ENCODE results near the gene TNPO1. TPM values are rescaled to one million over a fixed set of nuclear protein-coding genes. Genes with fewer than 3 reads are reported as not detected.
A peak's percentile ranks its signal among the peaks of the same experiment; 100 is the strongest.

Gene TNPO1
- total RNA-seq, 1 experiment from 2014 or later, result 185 TPM

DNA sequence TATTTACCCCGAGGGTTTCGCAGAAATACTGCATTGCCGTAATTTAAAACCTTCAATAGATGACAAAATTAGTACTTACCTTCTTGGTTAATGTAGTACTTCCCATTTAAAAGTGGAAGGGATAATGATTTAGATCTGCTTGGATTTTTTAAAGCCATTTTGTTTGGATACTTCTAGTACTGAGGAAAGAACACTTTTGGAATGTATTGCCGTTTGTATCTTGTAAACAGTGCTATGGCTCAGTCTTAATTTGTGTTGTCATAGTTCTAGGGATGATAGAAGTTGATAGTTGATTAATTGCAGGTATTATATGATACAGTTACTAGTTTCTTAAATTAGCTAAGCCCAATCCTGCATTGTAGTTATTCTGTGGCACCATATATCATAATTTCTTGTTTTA is 33.1 kb downstream of the TNPO1 start:
- ChIA-PET POLR2A (ENCODE audit: unreplicated experiment) (interaction anchor here (0.7 to 0.8 kb wide), 2 partner anchors 321 to 559 kb away, joined by 3 to 4 read pairs; no protein-coding TSS in a partner anchor), CTCF (no interaction called here)
- H3K27ac ChIP-seq, result peak overlapping the region; percentile 13
- peaks cover 56% of the 10 kb centered on the region for H4K20me1 ChIP-seq (ENCODE audit: insufficient read depth)
- H3K36me3 ChIP-seq (ENCODE audit: low read depth), result peaks cover 53% of the 10 kb centered on the region
- no peaks in the 10 kb centered on the region for H3K27me3 ChIP-seq (ENCODE audit: insufficient read depth, low read depth)
- H2AFZ ChIP-seq, result no peak overlapping the region
- BruUV-seq (replicated peaks), result TSS peak; percentile 23
- peaks cover 64% of the 10 kb centered on the region for H3K4me1 ChIP-seq (replicated peaks; ENCODE audit: insufficient read depth)
- TF ChIP-seq, protein P1, sequence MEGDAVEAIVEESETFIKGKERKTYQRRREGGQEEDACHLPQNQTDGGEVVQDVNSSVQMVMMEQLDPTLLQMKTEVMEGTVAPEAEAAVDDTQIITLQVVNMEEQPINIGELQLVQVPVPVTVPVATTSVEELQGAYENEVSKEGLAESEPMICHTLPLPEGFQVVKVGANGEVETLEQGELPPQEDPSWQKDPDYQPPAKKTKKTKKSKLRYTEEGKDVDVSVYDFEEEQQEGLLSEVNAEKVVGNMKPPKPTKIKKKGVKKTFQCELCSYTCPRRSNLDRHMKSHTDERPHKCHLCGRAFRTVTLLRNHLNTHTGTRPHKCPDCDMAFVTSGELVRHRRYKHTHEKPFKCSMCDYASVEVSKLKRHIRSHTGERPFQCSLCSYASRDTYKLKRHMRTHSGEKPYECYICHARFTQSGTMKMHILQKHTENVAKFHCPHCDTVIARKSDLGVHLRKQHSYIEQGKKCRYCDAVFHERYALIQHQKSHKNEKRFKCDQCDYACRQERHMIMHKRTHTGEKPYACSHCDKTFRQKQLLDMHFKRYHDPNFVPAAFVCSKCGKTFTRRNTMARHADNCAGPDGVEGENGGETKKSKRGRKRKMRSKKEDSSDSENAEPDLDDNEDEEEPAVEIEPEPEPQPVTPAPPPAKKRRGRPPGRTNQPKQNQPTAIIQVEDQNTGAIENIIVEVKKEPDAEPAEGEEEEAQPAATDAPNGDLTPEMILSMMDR (conservative IDR thresholded peaks at IDR 0.05), result no peak
- no peak for TF ChIP-seq EZH2 (IDR thresholded peaks at IDR 0.05; ENCODE audit: low read depth)
- no peaks in the 10 kb centered on the region for H3K9me2 ChIP-seq (ENCODE audit: insufficient read depth)
- peak overlapping the region; percentile 66 for H3K4me3 ChIP-seq
- no peak for DNase-seq
- intact Hi-C loops (cut with micrococcal nuclease; ENCODE audit: unreplicated experiment), result loop anchor here (2.0 to 10.0 kb wide), 3 partner anchors 31 to 525 kb away; partner anchors contain the start of genes MRPS27 and PTCD2
- H3K9me3 ChIP-seq (ENCODE audit: insufficient read depth, low read depth), result no peaks in the 10 kb centered on the region
- H3K79me2 ChIP-seq (ENCODE audit: low read depth), result peaks cover 90% of the 10 kb centered on the region
- H3F3A ChIP-seq (ENCODE audit: insufficient read depth, low read depth), result peaks cover 11% of the 10 kb centered on the region; the same call in 1 of the 2 replicates
- peak overlapping the region; percentile 91 for H3K4me2 ChIP-seq

DNA sequence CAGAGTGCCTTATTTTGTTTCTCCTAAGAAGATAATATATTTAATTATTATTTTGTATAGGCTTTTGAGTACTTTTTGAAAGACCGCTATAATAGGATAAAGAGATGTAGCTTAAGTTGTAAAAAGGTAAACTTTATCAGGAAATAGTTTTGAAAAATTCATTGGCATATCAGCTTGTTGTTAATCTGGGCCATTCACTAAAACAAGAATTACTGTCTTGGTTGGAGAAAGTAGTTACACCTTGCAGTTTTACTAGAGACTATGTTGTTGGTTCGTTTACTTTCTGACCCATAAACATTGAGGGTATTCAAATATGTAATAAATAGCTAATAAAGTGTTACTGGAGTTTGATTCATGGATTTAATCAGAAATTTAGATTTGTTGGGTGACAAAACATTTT is 33.7 kb downstream of the TNPO1 start:
- POLR2A ChIA-PET (ENCODE audit: unreplicated experiment), result interaction anchor here (0.7 to 0.8 kb wide), 2 partner anchors 322 to 560 kb away, joined by 3 to 4 read pairs; no protein-coding TSS in a partner anchor
- Histone ChIP-seq H3K27ac (peak overlapping the region; percentile 14; the same call in 1 of the 2 replicates), H3F3A (ENCODE audit: insufficient read depth, low read depth) (peaks cover 11% of the 10 kb centered on the region; the same call in 1 of the 2 replicates), H3K79me2 (ENCODE audit: low read depth) (peaks cover 93% of the 10 kb centered on the region), H3K4me2 (peak overlapping the region; percentile 91), H3K4me1 (replicated peaks; ENCODE audit: insufficient read depth) (peaks cover 61% of the 10 kb centered on the region), H3K9me2 (ENCODE audit: insufficient read depth) (no peaks in the 10 kb centered on the region), H3K4me3 (peak overlapping the region; percentile 66), H3K27me3 (ENCODE audit: insufficient read depth, low read depth) (no peaks in the 10 kb centered on the region), H3K36me3 (ENCODE audit: low read depth) (peaks cover 58% of the 10 kb centered on the region), H3K9me3 (ENCODE audit: insufficient read depth, low read depth) (no peaks in the 10 kb centered on the region), H4K20me1 (ENCODE audit: insufficient read depth) (peaks cover 62% of the 10 kb centered on the region), H2AFZ (no peak overlapping the region)
- TF ChIP-seq EZH2 (IDR thresholded peaks at IDR 0.05; ENCODE audit: low read depth), result no peak
- TF ChIP-seq, protein P1 (conservative IDR thresholded peaks at IDR 0.05), result no peak
- BruUV-seq (replicated peaks), result no TSS peak
- CTCF ChIA-PET, result interaction anchor here (0.6 kb wide), 1 partner anchor 298 kb away, joined by 3 read pairs; no protein-coding TSS in a partner anchor
- intact Hi-C loops (cut with micrococcal nuclease; ENCODE audit: unreplicated experiment), result no loop called here
- no peak for DNase-seq

DNA sequence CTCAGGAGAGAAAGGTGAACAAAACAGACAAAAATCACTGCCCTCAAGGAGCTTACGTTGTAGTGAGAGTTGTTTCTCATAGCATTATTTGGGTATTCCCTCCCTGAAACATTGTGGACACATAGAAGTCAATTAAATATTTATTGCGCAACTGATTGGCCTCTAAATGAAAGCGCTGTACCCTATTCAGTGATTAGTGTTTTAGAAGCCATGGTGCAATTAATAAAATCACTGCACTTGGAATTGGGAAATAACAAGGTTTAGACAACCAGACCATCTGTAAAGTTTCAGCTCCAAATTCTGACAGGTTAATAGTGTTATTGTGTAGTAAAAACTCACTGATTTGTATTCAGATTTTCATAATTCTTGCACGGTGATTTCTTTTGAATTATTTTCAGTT is 35.9 kb downstream of the TNPO1 start:
- H3K4me1 ChIP-seq (replicated peaks; ENCODE audit: insufficient read depth), result peaks cover 44% of the 10 kb centered on the region
- no TSS peak for BruUV-seq (replicated peaks)
- CTCF ChIA-PET, result no interaction called here
- no peak for TF ChIP-seq EZH2 (IDR thresholded peaks at IDR 0.05; ENCODE audit: low read depth)
- TF ChIP-seq, protein P1 (conservative IDR thresholded peaks at IDR 0.05), result no peak
- peak overlapping the region; percentile 91 for H3K4me2 ChIP-seq
- H3K4me3 ChIP-seq, result peak overlapping the region; percentile 66; the same call in 1 of the 2 replicates
- H3F3A ChIP-seq (ENCODE audit: insufficient read depth, low read depth), result peaks cover 15% of the 10 kb centered on the region; the same call in 1 of the 2 replicates
- peaks cover 78% of the 10 kb centered on the region for H3K36me3 ChIP-seq (ENCODE audit: low read depth)
- H2AFZ ChIP-seq, result no peak overlapping the region
- no peak for DNase-seq
- H3K9me2 ChIP-seq (ENCODE audit: insufficient read depth), result no peaks in the 10 kb centered on the region
- POLR2A ChIA-PET (ENCODE audit: unreplicated experiment), result no interaction called here
- no peaks in the 10 kb centered on the region for H3K9me3 ChIP-seq (ENCODE audit: insufficient read depth, low read depth)
- intact Hi-C loops (cut with micrococcal nuclease; ENCODE audit: unreplicated experiment), result no loop called here
- peaks cover 96% of the 10 kb centered on the region for H3K79me2 ChIP-seq (ENCODE audit: low read depth)
- peaks cover 70% of the 10 kb centered on the region for H4K20me1 ChIP-seq (ENCODE audit: insufficient read depth)
- H3K27me3 ChIP-seq (ENCODE audit: insufficient read depth, low read depth), result no peaks in the 10 kb centered on the region
- no peak overlapping the region for H3K27ac ChIP-seq
